Activated CD8-positive, alpha-beta memory T cell treated with anti-CD3 and anti-CD28 coated beads for 24 hours (primary cell): ENCODE data around the gene NKG7.

ENCODE experiments used
- DNase-seq: peaks from one replicate; pipeline ENCODE4 v3.0.0-alpha.2; 2020

Gene NKG7

DNA sequence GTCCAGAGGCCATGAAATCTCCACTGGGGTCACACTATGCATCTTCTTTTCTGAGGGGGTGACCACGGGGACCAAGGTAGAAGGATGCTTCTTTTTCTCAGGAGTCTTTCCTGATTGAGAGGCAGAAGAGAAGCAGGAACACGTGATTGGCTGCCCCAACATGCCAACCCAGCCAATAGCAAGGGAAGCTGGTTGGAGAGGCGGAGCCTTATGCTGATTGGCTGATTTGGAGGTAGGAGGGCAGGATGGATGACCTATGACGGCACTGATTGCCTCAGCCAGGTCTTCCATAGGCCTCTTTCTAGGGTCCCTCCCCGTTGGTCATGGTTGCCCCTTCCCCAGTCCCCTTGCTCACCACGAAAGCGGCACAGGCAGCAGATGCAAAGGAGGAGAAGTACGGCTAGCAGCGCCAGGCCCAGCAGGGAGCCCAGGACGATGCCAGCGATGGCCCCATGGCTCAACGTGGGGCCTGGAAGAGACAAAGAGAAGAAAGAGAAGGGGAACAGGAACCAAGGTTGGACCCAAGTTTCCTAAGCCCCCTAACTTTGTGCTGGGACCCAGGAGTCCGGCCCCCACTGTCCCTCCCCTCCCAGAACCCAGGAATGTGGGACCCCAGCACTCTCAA is 38.5 kb downstream of the NKG7 start:
- no peak for DNase-seq

GRCh38 chr19:51331716-51332115 is 40.7 kb downstream of the NKG7 start:
- no peak for DNase-seq

DNA sequence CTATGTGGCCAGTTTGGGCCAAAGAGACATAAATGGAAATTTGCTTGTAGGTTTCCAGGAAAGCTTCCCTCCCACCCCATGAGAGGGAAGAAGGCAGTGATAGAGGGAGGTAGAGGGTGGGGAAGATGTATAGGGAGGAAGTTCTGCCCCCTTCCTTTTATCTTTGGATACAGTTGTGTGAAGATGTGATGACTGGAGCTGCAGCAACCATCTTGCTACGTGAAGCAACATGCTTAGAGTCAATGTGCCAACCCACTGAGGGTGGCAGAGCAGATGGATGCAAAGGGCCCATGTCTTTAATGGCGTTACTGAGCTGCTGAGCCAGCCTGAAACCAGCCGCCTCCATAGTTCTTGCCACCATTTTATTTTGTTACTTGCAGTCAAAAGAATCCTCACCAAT is 41.3 kb downstream of the NKG7 start:
- DNase-seq, result no peak

DNA sequence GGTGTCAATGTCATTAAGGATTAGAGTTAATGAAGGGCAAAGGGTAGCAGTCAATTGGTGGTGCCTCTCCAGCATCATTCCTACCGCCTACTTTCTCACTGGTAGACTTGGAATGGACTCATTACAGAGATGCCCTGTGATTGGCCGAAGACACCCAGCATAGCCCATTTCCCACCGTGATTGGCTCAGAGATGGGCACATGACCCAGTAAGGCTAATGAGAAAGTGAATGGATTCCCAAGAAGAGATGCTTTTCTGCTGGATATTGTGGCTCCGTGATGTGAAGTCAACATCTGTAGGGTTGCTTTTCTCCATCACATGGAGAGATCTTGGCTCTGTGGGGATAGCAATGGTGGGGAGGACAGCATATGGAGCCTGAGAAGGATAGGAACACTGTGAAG is 42.1 kb downstream of the NKG7 start:
- DNase-seq, result no peak

GRCh38 chr19:51329411-51329810 is 43.0 kb downstream of the NKG7 start:
- no peak for DNase-seq

DNA sequence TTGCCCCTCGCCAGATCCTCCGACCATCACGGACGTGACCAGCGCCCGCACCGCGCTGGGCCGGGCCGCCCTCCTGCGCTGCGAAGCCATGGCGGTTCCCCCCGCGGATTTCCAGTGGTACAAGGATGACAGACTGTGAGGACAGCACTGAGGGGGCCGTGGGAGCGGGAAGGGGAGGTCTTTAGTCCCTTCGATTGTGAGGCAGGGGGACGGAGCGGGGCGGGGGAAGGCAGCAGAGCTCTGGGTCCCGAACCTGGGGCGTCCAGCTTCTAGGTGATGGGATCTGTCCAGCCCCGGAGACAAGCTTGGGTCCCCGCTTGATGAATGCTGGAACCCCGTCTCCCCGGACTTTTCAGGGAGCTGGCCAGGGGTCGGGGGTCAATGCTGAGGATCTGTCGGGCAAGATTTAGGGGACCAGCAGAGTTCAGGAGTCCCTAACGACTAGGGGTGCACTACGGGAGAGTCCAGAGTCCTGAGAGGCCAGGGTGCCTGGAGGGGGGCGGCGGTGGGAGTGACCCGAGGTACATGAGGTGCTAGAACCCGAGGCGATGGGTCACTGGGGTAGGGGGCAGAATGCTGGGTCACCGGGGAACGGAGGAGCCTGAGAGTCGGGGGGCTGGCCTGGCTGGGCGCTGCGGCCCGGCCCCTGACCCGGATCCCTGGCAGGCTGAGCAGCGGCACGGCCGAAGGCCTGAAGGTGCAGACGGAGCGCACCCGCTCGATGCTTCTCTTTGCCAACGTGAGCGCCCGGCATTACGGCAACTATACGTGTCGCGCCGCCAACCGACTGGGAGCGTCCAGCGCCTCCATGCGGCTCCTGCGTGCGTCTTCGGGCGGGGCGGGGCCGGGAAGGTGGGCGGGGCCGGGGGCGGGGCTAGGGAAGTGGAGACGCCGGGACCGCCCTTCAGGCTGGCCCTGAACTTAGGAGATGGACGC is 45.1 kb downstream of the NKG7 start:
- DNase-seq, result peak; percentile 77

GRCh38 chr19:51326216-51327065 is 46.0 kb downstream of the NKG7 start:
- no peak for DNase-seq

GRCh38 chr19:51325161-51325976 is 47.1 kb downstream of the NKG7 start:
- no peak for DNase-seq

DNA sequence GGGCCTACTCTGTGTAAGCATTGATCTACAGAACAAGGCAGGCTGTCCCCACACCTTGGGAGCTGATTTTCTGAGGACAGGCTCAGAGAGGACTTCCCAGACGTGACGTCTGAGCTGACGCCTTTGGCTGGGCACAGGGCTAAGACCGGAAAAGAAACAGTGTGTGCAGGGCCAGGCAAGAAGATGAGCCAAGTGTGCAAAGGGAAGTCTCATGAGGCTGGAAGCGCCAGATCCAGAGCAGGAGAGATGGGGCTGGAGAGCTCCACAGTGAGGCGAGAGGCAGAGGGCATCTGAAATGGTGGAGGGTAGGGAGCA is 48.3 kb downstream of the NKG7 start:
- DNase-seq, result no peak

DNA sequence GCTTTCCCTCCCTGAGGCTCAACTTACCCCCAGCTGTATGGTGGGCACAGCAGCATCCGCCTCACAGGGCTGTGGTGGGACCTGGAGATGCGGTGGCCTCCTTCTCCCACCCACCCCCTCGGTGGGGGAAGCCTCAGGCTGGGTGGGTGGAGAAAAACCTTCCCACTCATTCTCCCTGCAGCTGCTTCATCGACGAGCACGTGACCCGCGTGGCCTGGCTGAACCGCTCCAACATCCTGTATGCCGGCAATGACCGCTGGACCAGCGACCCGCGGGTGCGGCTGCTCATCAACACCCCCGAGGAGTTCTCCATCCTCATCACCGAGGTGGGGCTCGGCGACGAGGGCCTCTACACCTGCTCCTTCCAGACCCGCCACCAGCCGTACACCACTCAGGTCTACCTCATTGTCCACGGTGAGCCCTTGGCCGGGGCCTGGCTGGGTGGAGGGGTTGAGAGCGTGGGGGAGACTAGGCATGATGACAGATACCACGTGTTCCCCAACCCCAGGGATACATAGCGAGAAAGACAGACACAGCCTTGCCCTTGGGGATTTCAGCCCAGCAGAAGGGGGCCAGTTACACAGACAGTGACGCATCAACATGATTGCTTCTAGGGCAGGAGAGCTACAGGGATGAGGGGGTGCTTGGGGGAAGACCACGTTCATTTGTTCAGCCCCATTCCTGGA is 48.8 kb downstream of the NKG7 start:
- no peak for DNase-seq

DNA sequence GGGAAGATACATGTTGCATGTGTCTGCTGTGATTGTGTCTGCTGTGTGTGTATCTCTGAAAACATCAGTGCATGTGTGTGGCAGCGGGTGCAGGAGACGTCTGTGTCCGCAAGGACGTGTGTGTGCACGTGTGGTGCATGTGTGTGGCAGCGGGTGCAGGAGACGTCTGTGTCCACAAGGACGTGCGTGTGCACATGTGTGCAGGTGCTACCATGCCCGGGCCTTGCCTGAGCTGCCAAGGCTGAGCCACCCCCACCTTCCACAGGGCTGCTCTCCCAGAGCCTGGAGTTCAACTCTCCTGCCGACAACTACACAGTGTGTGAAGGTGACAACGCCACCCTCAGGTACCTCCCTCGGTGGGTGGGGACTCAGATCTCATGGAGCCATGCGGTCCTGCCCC is 50.7 kb downstream of the NKG7 start:
- DNase-seq, result no peak
